ENCODE data around the gene MYCBP.

MYCBP gene

GRCh38 chr1:38812981-38813380 is 60.2 kb downstream of the MYCBP start:
- POLR2A ChIA-PET = no interaction called here

More at GRCh38 chr1:38812981-38813380, 60.2 kb downstream of the MYCBP start:
- DNase-seq (ENCODE audit: extremely low spot score) = no peak
- TF ChIP-seq CTCF (IDR thresholded peaks at IDR 0.05; ENCODE audit: control extremely low read depth, extremely low read depth, low read depth, missing control alignments) = no peak
- CTCF ChIA-PET = interaction anchor here (1.0 kb wide), 1 partner anchor 10 kb away, joined by 3 read pairs; no protein-coding TSS in a partner anchor

Data from GM10248 (cell line).